DOHH2 (cell line): ENCODE measurements around the gene PDK4.
A peak's percentile ranks its signal among the peaks of the same experiment; 100 is the strongest.

Source experiments
- H3F3A ChIP-seq: fragments of 200-600 bp; sonication (generic), shearing (Covaris generic); 2 replicates; pipeline ENCODE4 v1.6.0; 2016; ENCODE audit warnings: antibody characterized with exemption, mild to moderate bottlenecking; ENCODE audit not compliant: control insufficient read depth, insufficient read depth
- H3K27ac ChIP-seq: fragments of 200-600 bp; sonication (generic); 2 replicates; pipeline ENCODE4 v1.5.1; 2014; ENCODE audit warnings: low read depth, mild to moderate bottlenecking, low read length, moderate library complexity
- H3K27me3 ChIP-seq: fragments of 200-600 bp; sonication (generic); 2 replicates; pipeline ENCODE4 v1.6.1; 2014; ENCODE audit warnings: mild to moderate bottlenecking, low read length, mixed read lengths; ENCODE audit not compliant: control insufficient read depth
- H3K36me3 ChIP-seq: fragments of 200-600 bp; sonication (generic); 2 replicates; pipeline ENCODE4 v1.6.1; 2014; ENCODE audit warnings: mild to moderate bottlenecking, low read length, moderate library complexity, mixed read lengths; ENCODE audit not compliant: control insufficient read depth
- H3K4me1 ChIP-seq: fragments of 200-600 bp; sonication (generic); 2 replicates; pipeline ENCODE4 v1.6.1; 2014; ENCODE audit warnings: mild to moderate bottlenecking, low read length, mixed read lengths; ENCODE audit not compliant: control insufficient read depth
- H3K4me2 ChIP-seq: fragments of 200-600 bp; sonication (generic); 2 replicates; pipeline ENCODE4 v1.6.0; 2014; ENCODE audit warnings: mild to moderate bottlenecking, low read length, moderate library complexity
- H3K4me3 ChIP-seq: fragments of 200-600 bp; sonication (generic); 2 replicates; pipeline ENCODE4 v1.5.1; 2014; ENCODE audit warnings: mild to moderate bottlenecking, low read length, mixed read lengths
- H3K79me2 ChIP-seq: fragments of 200-600 bp; sonication (generic); 2 replicates; pipeline ENCODE4 v1.6.1; 2014; ENCODE audit warnings: mild to moderate bottlenecking, low read length, mixed read lengths; ENCODE audit not compliant: control insufficient read depth
- H3K9me2 ChIP-seq: fragments of 200-600 bp; sonication (generic); replicated peaks from 2 replicates; pipeline ENCODE4 v1.6.1; 2014; ENCODE audit warnings: mild to moderate bottlenecking, low read length, mixed read lengths; ENCODE audit not compliant: control insufficient read depth
- H3K9me3 ChIP-seq: fragments of 200-600 bp; sonication (generic); 2 replicates; pipeline ENCODE4 v1.6.1; 2014; ENCODE audit warnings: antibody characterized with exemption, low read length, mixed read lengths; ENCODE audit not compliant: control insufficient read depth, insufficient read depth
- H4K20me1 ChIP-seq: fragments of 200-600 bp; sonication (generic); 2 replicates; pipeline ENCODE4 v1.6.0; 2014; ENCODE audit warnings: low read depth, mild to moderate bottlenecking, antibody characterized with exemption, low read length, moderate library complexity; ENCODE audit not compliant: control insufficient read depth, insufficient read depth
- CTCF ChIP-seq: fragments of 200-600 bp; sonication (generic); IDR thresholded peaks from one replicate; pipeline ENCODE4 v1.5.1; 2014; ENCODE audit warnings: antibody characterized with exemption, mild to moderate bottlenecking, low read depth, low read length; ENCODE audit not compliant: poor library complexity, severe bottlenecking
- EZH2phosphoT487 ChIP-seq: fragments of 200-600 bp; sonication (generic); IDR thresholded peaks from 2 replicates; pipeline ENCODE4 v1.6.1; 2017; ENCODE audit warnings: borderline replicate concordance, mild to moderate bottlenecking, antibody characterized with exemption, low read length, moderate library complexity, mixed read lengths

The PDK4 gene

GRCh38 chr7:95545673-95546072 lies 50.6 kb downstream of the PDK4 start:
- no peak for TF ChIP-seq CTCF
- no peak for TF ChIP-seq EZH2phosphoT487
- Histone ChIP-seq H4K20me1 (no peaks in the 10 kb centered on the region), H3K79me2 (no peaks in the 10 kb centered on the region), H3K36me3 (no peaks in the 10 kb centered on the region), H3K9me3 (no peaks in the 10 kb centered on the region), H3K27me3 (no peaks in the 10 kb centered on the region), H3K9me2 (no peaks in the 10 kb centered on the region), H3K4me1 (no peaks in the 10 kb centered on the region), H3K4me3 (no peak overlapping the region), H3K4me2 (no peak overlapping the region), H3F3A (no peaks in the 10 kb centered on the region), H3K27ac (no peak overlapping the region)

- Histone ChIP-seq H4K20me1 (no peaks in the 10 kb centered on the region), H3K4me2 (no peak overlapping the region), H3K36me3 (no peaks in the 10 kb centered on the region), H3K9me2 (no peaks in the 10 kb centered on the region), H3K4me1 (no peaks in the 10 kb centered on the region), H3F3A (no peaks in the 10 kb centered on the region), H3K9me3 (no peaks in the 10 kb centered on the region), H3K27ac (no peak overlapping the region), H3K27me3 (no peaks in the 10 kb centered on the region), H3K4me3 (no peak overlapping the region), H3K79me2 (no peaks in the 10 kb centered on the region)
- TF ChIP-seq CTCF (peak; percentile 22), EZH2phosphoT487 (no peak)
These were observed 51.2 kb downstream of the PDK4 start for GRCh38 chr7:95545007-95545615.

GRCh38 chr7:95544171-95544570 lies 52.1 kb downstream of the PDK4 start:
- no peaks in the 10 kb centered on the region for H3K79me2 ChIP-seq

More at GRCh38 chr7:95544171-95544570, 52.1 kb downstream of the PDK4 start:
- no peaks in the 10 kb centered on the region for H3K36me3 ChIP-seq
- H4K20me1 ChIP-seq: no peaks in the 10 kb centered on the region
- H3F3A ChIP-seq: no peaks in the 10 kb centered on the region
- no peak overlapping the region for H3K27ac ChIP-seq
- no peak overlapping the region for H3K4me3 ChIP-seq
- H3K4me2 ChIP-seq: no peak overlapping the region
- H3K9me3 ChIP-seq: no peaks in the 10 kb centered on the region
- TF ChIP-seq CTCF: no peak
- no peak for TF ChIP-seq EZH2phosphoT487
- no peaks in the 10 kb centered on the region for H3K27me3 ChIP-seq
- no peaks in the 10 kb centered on the region for H3K4me1 ChIP-seq
- no peaks in the 10 kb centered on the region for H3K9me2 ChIP-seq
